ENCODE data around the gene BOC. TPM values are rescaled to one million over a fixed set of nuclear protein-coding genes. Genes with fewer than 3 reads are reported as not detected.

Gene BOC
- 22.2 TPM for total RNA-seq
- 6.1 TPM for polyA plus RNA-seq (ENCODE audit: insufficient read depth, low read depth, low replicate concordance)
- long read RNA-seq, donor 1, partial matches to known transcripts: 5 of 5 reads
- long read RNA-seq, donor 1, other reads (novel, unspliced or antisense): 0 of 5 reads
- long read RNA-seq, donor 2, full-length matches to known transcripts: 2 of 2 reads
- long read RNA-seq, donor 2, partial matches to known transcripts: 0 of 2 reads
- long read RNA-seq, donor 2, other reads (novel, unspliced or antisense): 0 of 2 reads
- long read RNA-seq, donor 3, partial matches to known transcripts: 0 of 1 reads
- long read RNA-seq, donor 3, other reads (novel, unspliced or antisense): 0 of 1 reads
- long read RNA-seq, donor 4, full-length matches to known transcripts: 2 of 13 reads
- long read RNA-seq, donor 4, partial matches to known transcripts: 11 of 13 reads
- long read RNA-seq, donor 4, other reads (novel, unspliced or antisense): 0 of 13 reads
- long read RNA-seq, donor 5: 0 reads
- long read RNA-seq, donor 6: 0 reads
- long read RNA-seq, donor 7, partial matches to known transcripts: 6 of 12 reads
- long read RNA-seq, donor 7, other reads (novel, unspliced or antisense): 6 of 12 reads
- long read RNA-seq, donor 8: 0 reads
- long read RNA-seq, donor 9, partial matches to known transcripts: 5 of 5 reads
- long read RNA-seq, donor 9, other reads (novel, unspliced or antisense): 0 of 5 reads
- long read RNA-seq, donor 10, partial matches to known transcripts: 18 of 19 reads
- long read RNA-seq, donor 10, other reads (novel, unspliced or antisense): 0 of 19 reads

- H3K4me3 ChIP-seq (ENCODE audit: low read length in 3 of 3): peak within 1 kb of the TSS; percentile 83 to 92 (median 83)
- DNase-seq (peak; percentile 81 to 95 (median 84)), FAIRE-seq (no peak)
- peaks cover 0 to 4% (median 0%) of the 10 kb centered on the region in 3 donors for H3K4me1 ChIP-seq (ENCODE audit: control insufficient read depth in 2 of 3, insufficient read depth in 2 of 3, low read depth in 1 of 3, low read length in 3 of 3)
- H3K36me3 ChIP-seq (ENCODE audit: control insufficient read depth in 2 of 3, insufficient read depth in 3 of 3, low read length in 3 of 3): no peaks in the 10 kb centered on the region
- TF ChIP-seq CTCF (IDR thresholded peaks at IDR 0.05; ENCODE audit: borderline replicate concordance, extremely low read depth, insufficient read depth): no peak
- intact Hi-C loops (cut with DNase I): no loop called here
- H3K27ac ChIP-seq (ENCODE audit: low read depth in 2 of 2, low read length in 2 of 2): peak within 1 kb of the TSS; percentile 78 to 85
- peak within 1 kb of the TSS; percentile 22 to 82 (median 77) for H3K9ac ChIP-seq (ENCODE audit: low read length in 3 of 3)
- no peaks in the 10 kb centered on the region for H3K27me3 ChIP-seq (ENCODE audit: control insufficient read depth, insufficient read depth, low read length)
- no peaks in the 10 kb centered on the region for H3K9me3 ChIP-seq (ENCODE audit: control insufficient read depth in 2 of 3, insufficient read depth in 1 of 3, low read length in 3 of 3)
Observed at GRCh38 chr3:113211330-113212149, at the start of gene BOC. Gene BOC, plus strand, starts transcription at chr3:113211557. Its CDS starts 38,246 bp downstream, at chr3:113249803.

GRCh38 chr3:113161661-113162060 lies 49.7 kb upstream of the BOC start:
- Histone ChIP-seq H3K27ac (ENCODE audit: low read depth in 2 of 2, low read length in 2 of 2) (no peak overlapping the region), H3K9me3 (ENCODE audit: control insufficient read depth in 2 of 3, insufficient read depth in 1 of 3, low read length in 3 of 3) (no peaks in the 10 kb centered on the region), H3K9ac (ENCODE audit: low read length in 3 of 3) (no peak overlapping the region), H3K27me3 (ENCODE audit: control insufficient read depth, insufficient read depth, low read length) (no peaks in the 10 kb centered on the region), H3K36me3 (ENCODE audit: control insufficient read depth in 2 of 3, insufficient read depth in 3 of 3, low read length in 3 of 3) (no peaks in the 10 kb centered on the region), H3K4me1 (ENCODE audit: control insufficient read depth in 2 of 3, insufficient read depth in 2 of 3, low read depth in 1 of 3, low read length in 3 of 3) (peaks cover 4 to 5% (median 5%) of the 10 kb centered on the region in 3 donors), H3K4me3 (ENCODE audit: low read length in 3 of 3) (no peak overlapping the region)
- intact Hi-C loops (cut with DNase I): no loop called here
- no peak for FAIRE-seq
- DNase-seq: no peak
- TF ChIP-seq CTCF (IDR thresholded peaks at IDR 0.05; ENCODE audit: borderline replicate concordance, extremely low read depth, insufficient read depth): no peak

DNA sequence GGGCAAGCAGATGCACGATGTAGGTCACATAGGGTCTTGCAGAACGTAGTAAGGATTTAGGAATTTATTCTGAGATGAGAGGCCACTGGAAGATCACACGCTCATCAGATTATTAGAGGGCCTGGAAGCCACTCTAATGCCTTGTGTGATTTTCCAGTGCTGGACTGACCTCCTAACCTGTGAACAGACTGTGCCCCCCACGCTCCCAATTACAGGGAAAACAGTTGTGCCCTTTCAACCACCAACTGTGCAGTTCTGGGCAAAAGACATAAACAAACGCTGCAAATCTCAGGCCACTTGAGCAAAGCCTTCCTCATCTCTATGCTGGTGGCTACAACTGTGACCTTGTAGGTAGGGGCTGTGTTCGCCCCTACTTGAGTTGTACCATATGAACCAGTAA lies 48.2 kb upstream of the BOC start:
- H3K27ac ChIP-seq (ENCODE audit: low read depth in 2 of 2, low read length in 2 of 2): no peak overlapping the region
- TF ChIP-seq CTCF (IDR thresholded peaks at IDR 0.05; ENCODE audit: borderline replicate concordance, extremely low read depth, insufficient read depth): no peak
- FAIRE-seq (no peak), DNase-seq (no peak)
- H3K9ac ChIP-seq (ENCODE audit: low read length in 3 of 3): no peak overlapping the region
- H3K9me3 ChIP-seq (ENCODE audit: control insufficient read depth in 2 of 3, insufficient read depth in 1 of 3, low read length in 3 of 3): no peaks in the 10 kb centered on the region
- no peaks in the 10 kb centered on the region for H3K27me3 ChIP-seq (ENCODE audit: control insufficient read depth, insufficient read depth, low read length)
- H3K4me1 ChIP-seq (ENCODE audit: control insufficient read depth in 2 of 3, insufficient read depth in 2 of 3, low read depth in 1 of 3, low read length in 3 of 3): peaks cover 4 to 8% (median 8%) of the 10 kb centered on the region in 3 donors
- no peaks in the 10 kb centered on the region for H3K36me3 ChIP-seq (ENCODE audit: control insufficient read depth in 2 of 3, insufficient read depth in 3 of 3, low read length in 3 of 3)
- no peak overlapping the region for H3K4me3 ChIP-seq (ENCODE audit: low read length in 3 of 3)
- intact Hi-C loops (cut with DNase I): no loop called here

All from kidney (tissue), 22 donors.